ENCODE measurements around the gene YIF1A. TPM values are rescaled to one million over a fixed set of nuclear protein-coding genes. Genes with fewer than 3 reads are reported as not detected.

YIF1A gene
- polyA plus RNA-seq, 2 of the 4 experiments (the other 2 are of a cell fraction) = 79.7 to 99.7 TPM

GRCh38 chr11:66281776-66282467, 7.0 kb downstream of the YIF1A start:
- DNase-seq (ENCODE audit: low read depth in 1 of 2, low spot score in 1 of 2) (no peak), FAIRE-seq (no peak), ATAC-seq (peak in 1 of 2 experiments; percentile 0; a peak in 1 of 6 replicates)
- Histone ChIP-seq H3K4me1 (peaks cover 30% of the 10 kb centered on the region), H3K27ac (no peak overlapping the region), H3K4me2 (peak overlapping the region; percentile 34; the same call in 2 of the 3 replicates), H3K4me3 (no peak overlapping the region), H3K9me3 (no peaks in the 10 kb centered on the region)
- POLR2A ChIA-PET = interaction anchor here (1.5 kb wide), 1 partner anchor 14 kb away, joined by 6 read pairs; the partner anchor contains the start of gene RAB1B
- no peak for TF ChIP-seq JUNB (IDR thresholded peaks at IDR 0.05)
- no peak for TF ChIP-seq CHD2 (IDR thresholded peaks at IDR 0.05; ENCODE audit: low read length, partially characterized antibody)
- no peak for TF ChIP-seq TP53 (CRISPR knock-in tag; IDR thresholded peaks at IDR 0.05)
- no peak for TF ChIP-seq E2F6 (IDR thresholded peaks at IDR 0.05; ENCODE audit: borderline replicate concordance, low read depth)
- 80% methylated on average over 15 of the region's 20 CpGs for WGBS (ENCODE audit: missing lambda C conversion rate)
- CTCF ChIA-PET = interaction anchor here (0.6 to 3.8 kb wide), 22 partner anchors 9 to 126 kb away, joined by 3 to 27 read pairs (median 5); partner anchors contain the start of gene TMEM151A

- Histone ChIP-seq H3K4me3 (no peak overlapping the region), H3K4me1 (peaks cover 30% of the 10 kb centered on the region), H3K4me2 (no peak overlapping the region), H3K27ac (no peak overlapping the region), H3K9me3 (no peaks in the 10 kb centered on the region)
- no peak for TF ChIP-seq CHD2 (IDR thresholded peaks at IDR 0.05; ENCODE audit: low read length, partially characterized antibody)
- TF ChIP-seq, protein P1, sequence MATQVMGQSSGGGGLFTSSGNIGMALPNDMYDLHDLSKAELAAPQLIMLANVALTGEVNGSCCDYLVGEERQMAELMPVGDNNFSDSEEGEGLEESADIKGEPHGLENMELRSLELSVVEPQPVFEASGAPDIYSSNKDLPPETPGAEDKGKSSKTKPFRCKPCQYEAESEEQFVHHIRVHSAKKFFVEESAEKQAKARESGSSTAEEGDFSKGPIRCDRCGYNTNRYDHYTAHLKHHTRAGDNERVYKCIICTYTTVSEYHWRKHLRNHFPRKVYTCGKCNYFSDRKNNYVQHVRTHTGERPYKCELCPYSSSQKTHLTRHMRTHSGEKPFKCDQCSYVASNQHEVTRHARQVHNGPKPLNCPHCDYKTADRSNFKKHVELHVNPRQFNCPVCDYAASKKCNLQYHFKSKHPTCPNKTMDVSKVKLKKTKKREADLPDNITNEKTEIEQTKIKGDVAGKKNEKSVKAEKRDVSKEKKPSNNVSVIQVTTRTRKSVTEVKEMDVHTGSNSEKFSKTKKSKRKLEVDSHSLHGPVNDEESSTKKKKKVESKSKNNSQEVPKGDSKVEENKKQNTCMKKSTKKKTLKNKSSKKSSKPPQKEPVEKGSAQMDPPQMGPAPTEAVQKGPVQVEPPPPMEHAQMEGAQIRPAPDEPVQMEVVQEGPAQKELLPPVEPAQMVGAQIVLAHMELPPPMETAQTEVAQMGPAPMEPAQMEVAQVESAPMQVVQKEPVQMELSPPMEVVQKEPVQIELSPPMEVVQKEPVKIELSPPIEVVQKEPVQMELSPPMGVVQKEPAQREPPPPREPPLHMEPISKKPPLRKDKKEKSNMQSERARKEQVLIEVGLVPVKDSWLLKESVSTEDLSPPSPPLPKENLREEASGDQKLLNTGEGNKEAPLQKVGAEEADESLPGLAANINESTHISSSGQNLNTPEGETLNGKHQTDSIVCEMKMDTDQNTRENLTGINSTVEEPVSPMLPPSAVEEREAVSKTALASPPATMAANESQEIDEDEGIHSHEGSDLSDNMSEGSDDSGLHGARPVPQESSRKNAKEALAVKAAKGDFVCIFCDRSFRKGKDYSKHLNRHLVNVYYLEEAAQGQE (IDR thresholded peaks at IDR 0.05) = peak; percentile 28; the same call in 1 of the 2 replicates
- no peak for ATAC-seq
- WGBS (ENCODE audit: missing lambda C conversion rate) = 63% methylated on average over 6 of the region's 6 CpGs
- ChIA-PET CTCF (interaction anchor here (1.0 to 3.8 kb wide), 6 partner anchors 8 to 59 kb away, joined by 3 to 27 read pairs (median 8); partner anchors contain the start of genes RIN1, TMEM151A and YIF1A), POLR2A (interaction anchor here (1.0 to 1.8 kb wide), 2 partner anchors 8 to 13 kb away, joined by 4 to 6 read pairs; partner anchors contain the start of genes RAB1B and YIF1A)
- DNase-seq (ENCODE audit: low read depth in 1 of 2, low spot score in 1 of 2) = no peak
- no peak for FAIRE-seq
Measured at GRCh38 chr11:66281001-66281400, 7.9 kb downstream of the YIF1A start.

GRCh38 chr11:66280428-66280827, 8.5 kb downstream of the YIF1A start:
- no peak overlapping the region for H3K4me3 ChIP-seq
- DNase-seq (ENCODE audit: low read depth in 1 of 2, low spot score in 1 of 2) (no peak), FAIRE-seq (no peak), ATAC-seq (no peak)
- ChIA-PET POLR2A (interaction anchor here (0.6 to 1.8 kb wide), 3 partner anchors 9 to 263 kb away, joined by 4 to 6 read pairs (median 5); partner anchors contain the start of genes RAB1B and YIF1A), CTCF (interaction anchor here (1.0 to 3.8 kb wide), 5 partner anchors 9 to 58 kb away, joined by 3 to 27 read pairs (median 13); partner anchors contain the start of genes RIN1, TMEM151A and YIF1A)
- 89% methylated on average over 7 of the region's 14 CpGs for WGBS (ENCODE audit: missing lambda C conversion rate)
- no peak overlapping the region for H3K4me2 ChIP-seq
- peaks cover 30% of the 10 kb centered on the region for H3K4me1 ChIP-seq
- H3K27ac ChIP-seq = no peak overlapping the region
- no peaks in the 10 kb centered on the region for H3K9me3 ChIP-seq
- TF ChIP-seq HOXB5 (CRISPR knock-in tag; IDR thresholded peaks at IDR 0.05) = no peak
- no peak for TF ChIP-seq FOSL2 (IDR thresholded peaks at IDR 0.05)
- TF ChIP-seq FOSL2 (CRISPR knock-in tag; IDR thresholded peaks at IDR 0.05) = peak; percentile 18; the same call in 1 of the 2 replicates
- no peak for TF ChIP-seq BCL3 (IDR thresholded peaks at IDR 0.05)
- no peak for TF ChIP-seq BHLHE40 (IDR thresholded peaks at IDR 0.05; ENCODE audit: low read depth, low read length)
- no peak for TF ChIP-seq RAD21 (conservative IDR thresholded peaks at IDR 0.05 in 1 of 2, IDR thresholded peaks at IDR 0.05 in 1 of 2)
- no peak for TF ChIP-seq ZFP36 (IDR thresholded peaks at IDR 0.05; ENCODE audit: borderline replicate concordance, partially characterized antibody)
- no peak for TF ChIP-seq HDAC2 (IDR thresholded peaks at IDR 0.05)
